Thoracic aorta (tissue), 2 donors: ENCODE data around the gene ARHGAP24. TPM values are rescaled to one million over a fixed set of nuclear protein-coding genes. Genes with fewer than 3 reads are reported as not detected.

Experiments
- ATAC-seq: fragments of 150-250 bp; one replicate; pipeline ENCODE4 v1.8.0; 2017; ENCODE audit warnings: low read depth; ENCODE audit not compliant: insufficient number of reproducible peaks, low FRiP score
- DNase-seq: peaks from one replicate; pipeline ENCODE4 v3.0.0-alpha.2; 2020; ENCODE audit warnings: low spot score
- H3K27ac ChIP-seq, 2 donors: fragments of 200-600 bp; sonication (generic); 1 replicate in 1 of 2; 2 replicates in 1 of 2; pipeline ENCODE4 v1.5.1; 2016; ENCODE audit warnings: mild to moderate bottlenecking in 2 of 2, moderate library complexity in 2 of 2
- H3K27me3 ChIP-seq: fragments of 200-600 bp; sonication (generic); replicated peaks from 2 replicates; pipeline ENCODE4 v1.6.0; 2016; ENCODE audit warnings: mild to moderate bottlenecking; ENCODE audit not compliant: insufficient read depth
- H3K36me3 ChIP-seq: fragments of 200-600 bp; sonication (generic); one replicate; pipeline ENCODE4 v1.5.1; 2016
- H3K4me1 ChIP-seq, 2 donors: fragments of 200-600 bp; sonication (generic); 1 replicate in 1 of 2; 2 replicates in 1 of 2; pipeline versions ENCODE4 v1.5.1 to v1.6.0; 2016; ENCODE audit warnings: low read depth in 2 of 2, mild to moderate bottlenecking in 1 of 2; ENCODE audit not compliant: control insufficient read depth in 1 of 2
- H3K4me3 ChIP-seq: fragments of 200-600 bp; sonication (generic); 2 replicates; pipeline ENCODE4 v1.5.1; 2016; ENCODE audit warnings: mild to moderate bottlenecking
- H3K9me3 ChIP-seq: fragments of 200-600 bp; sonication (generic); 2 replicates; pipeline ENCODE4 v1.5.1; 2016
- CTCF ChIP-seq: fragments of 200-600 bp; sonication (generic); IDR thresholded peaks from one replicate; pipeline ENCODE4 v1.5.1; 2019; ENCODE audit warnings: antibody characterized with exemption
- total RNA-seq, 2 donors: library from RNA; depleted of rRNA; stranded (reverse); fragments of >200 nt; gene quantifications; one replicate each; pipeline versions ENCODE4 v1.1.0 to v1.2.3, GENCODE V29; 2016

The ARHGAP24 gene
- total RNA-seq, 2 donors from 2014 or later, result 30.1 to 43.6 TPM

DNA sequence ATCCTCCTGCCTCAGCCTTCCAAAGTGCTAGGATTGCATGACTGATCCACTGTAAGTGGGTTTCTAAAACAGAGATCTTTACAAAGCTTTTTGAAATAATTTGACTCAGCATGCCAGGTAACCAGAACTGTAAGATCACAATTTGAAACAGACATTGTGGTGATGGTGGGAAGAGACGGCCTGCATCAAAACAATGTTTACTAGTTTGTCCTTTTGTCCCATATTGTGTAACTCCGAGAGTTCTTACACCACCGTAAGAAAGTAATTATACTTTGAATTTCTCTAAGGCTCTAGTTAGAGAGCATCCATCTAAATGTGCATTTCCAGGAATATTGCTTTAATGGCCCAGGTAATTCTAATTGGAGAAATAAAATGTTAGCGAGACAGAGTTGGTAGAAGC is 594 bp upstream of the ARHGAP24 start:
- Histone ChIP-seq H3K36me3 (no peaks in the 10 kb centered on the region), H3K27ac (no peak overlapping the region), H3K4me1 (no peaks in the 10 kb centered on the region), H3K4me3 (peak overlapping the region; percentile 76), H3K27me3 (no peaks in the 10 kb centered on the region), H3K9me3 (no peaks in the 10 kb centered on the region)
- DNase-seq (no peak), ATAC-seq (no peak)
- TF ChIP-seq CTCF, result no peak

DNA sequence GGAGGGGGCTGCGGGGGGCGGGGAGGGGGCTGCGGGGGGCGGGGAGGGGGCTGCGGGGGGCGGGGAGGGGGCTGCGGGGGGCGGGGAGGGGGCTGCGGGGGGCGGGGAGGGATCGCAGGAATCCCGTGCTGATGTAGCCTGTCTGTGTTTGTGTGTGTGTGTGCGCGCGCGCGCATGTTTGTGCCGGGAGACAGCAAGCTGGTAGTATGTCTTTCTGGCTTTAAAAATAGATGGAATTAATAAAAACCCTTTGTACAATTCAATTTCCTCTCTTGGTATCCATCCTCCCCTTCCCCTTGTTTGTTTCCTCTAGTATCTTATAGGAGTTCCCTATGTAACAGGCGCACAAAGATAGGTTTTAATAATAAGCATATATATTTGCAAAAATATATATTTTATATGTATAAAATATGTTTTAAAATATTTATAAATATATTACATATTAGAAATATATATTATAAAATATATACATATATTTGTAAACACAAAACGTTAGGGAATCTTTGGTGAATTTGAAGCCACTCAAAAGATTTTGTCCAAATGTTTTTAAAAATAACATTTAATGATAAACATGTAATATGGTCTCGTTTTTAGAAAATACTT is 782 bp downstream of the ARHGAP24 start:
- Histone ChIP-seq H3K27ac (no peak overlapping the region), H3K27me3 (no peaks in the 10 kb centered on the region), H3K4me3 (peak overlapping the region; percentile 76), H3K9me3 (no peaks in the 10 kb centered on the region), H3K4me1 (no peaks in the 10 kb centered on the region), H3K36me3 (no peaks in the 10 kb centered on the region)
- DNase-seq, result no peak
- TF ChIP-seq CTCF, result no peak
- ATAC-seq, result no peak

- Histone ChIP-seq H3K4me3 (no peak overlapping the region), H3K27ac (no peak overlapping the region), H3K36me3 (no peaks in the 10 kb centered on the region), H3K27me3 (no peaks in the 10 kb centered on the region), H3K4me1 (no peaks in the 10 kb centered on the region), H3K9me3 (no peaks in the 10 kb centered on the region)
- DNase-seq (no peak), ATAC-seq (no peak)
- TF ChIP-seq CTCF, result no peak
Observed at GRCh38 chr4:85476381-85476780, 1.4 kb downstream of the ARHGAP24 start.

GRCh38 chr4:85477534-85477933 is 2.6 kb downstream of the ARHGAP24 start:
- no peaks in the 10 kb centered on the region for H3K9me3 ChIP-seq
- DNase-seq, result no peak
- no peak overlapping the region for H3K27ac ChIP-seq
- no peaks in the 10 kb centered on the region for H3K27me3 ChIP-seq
- no peak for TF ChIP-seq CTCF
- no peak for ATAC-seq
- no peak overlapping the region for H3K4me3 ChIP-seq
- no peaks in the 10 kb centered on the region for H3K36me3 ChIP-seq
- no peaks in the 10 kb centered on the region for H3K4me1 ChIP-seq

DNA sequence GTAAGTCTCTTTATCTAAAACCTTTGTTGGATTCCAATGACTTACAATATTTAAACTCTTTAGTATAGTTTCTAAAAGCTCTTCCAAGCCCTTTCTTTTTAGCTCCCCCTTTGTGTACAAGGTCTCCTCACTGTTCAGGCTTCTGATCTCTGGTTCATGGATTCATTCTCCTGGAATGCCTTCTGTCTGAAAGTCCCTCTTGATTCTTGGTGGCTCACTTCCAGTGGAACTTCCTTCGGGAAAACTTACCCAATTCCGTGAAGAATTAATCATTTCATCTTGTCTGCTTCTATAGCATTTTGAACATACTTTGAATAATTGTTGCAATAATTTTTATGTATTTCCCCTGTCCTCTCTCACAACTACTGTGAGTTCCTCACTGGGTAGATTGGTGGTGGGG is 3.6 kb downstream of the ARHGAP24 start:
- Histone ChIP-seq H3K4me3 (no peak overlapping the region), H3K9me3 (no peaks in the 10 kb centered on the region), H3K4me1 (no peaks in the 10 kb centered on the region), H3K27ac (no peak overlapping the region), H3K27me3 (no peaks in the 10 kb centered on the region), H3K36me3 (no peaks in the 10 kb centered on the region)
- DNase-seq, result no peak
- TF ChIP-seq CTCF, result no peak
- ATAC-seq, result no peak
